Choroid plexus epithelial cell (primary cell): ENCODE data around the gene FAM171A1.

Experiments
- DNase-seq: peaks from one replicate; pipeline ENCODE4 v3.0.0-alpha.2; 2010; ENCODE audit warnings: low read depth
- H3K4me3 ChIP-seq: 2 replicates; pipeline ENCODE4 v1.5.1; 2011; ENCODE audit warnings: low read depth, mild to moderate bottlenecking, control low read depth, low read length, moderate library complexity
- CTCF ChIP-seq: conservative IDR thresholded peaks from 2 replicates; pipeline ENCODE4 v1.5.1; 2011; ENCODE audit warnings: low read depth, mild to moderate bottlenecking, control low read depth, inconsistent platforms, low read length, moderate library complexity

The FAM171A1 gene

GRCh38 chr10:15325243-15325943 lies 45.7 kb downstream of the FAM171A1 start:
- peak; percentile 76 for DNase-seq
- TF ChIP-seq CTCF = no peak
- no peak overlapping the region for H3K4me3 ChIP-seq

DNA sequence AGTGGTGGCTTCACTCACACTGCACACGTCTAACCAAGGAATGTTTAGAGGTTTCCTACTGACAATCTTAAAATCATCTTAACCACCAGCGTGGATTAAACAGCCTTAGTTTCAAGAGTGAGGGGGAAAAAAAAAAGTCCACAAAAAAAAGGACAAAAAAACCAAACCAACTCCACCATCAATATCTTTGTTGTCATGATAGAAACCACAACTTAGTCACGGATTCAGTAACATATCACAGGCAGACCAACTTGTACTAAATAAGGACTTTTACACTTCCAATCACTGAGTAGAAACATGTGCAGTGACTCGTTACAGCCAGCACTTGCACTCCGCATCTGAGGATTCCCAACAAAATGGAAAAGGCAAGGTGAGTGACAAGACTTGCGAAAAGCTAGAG lies 46.5 kb downstream of the FAM171A1 start:
- DNase-seq = no peak
- H3K4me3 ChIP-seq = no peak overlapping the region
- no peak for TF ChIP-seq CTCF

GRCh38 chr10:15324113-15324512 lies 47.0 kb downstream of the FAM171A1 start:
- DNase-seq = no peak
- no peak for TF ChIP-seq CTCF
- no peak overlapping the region for H3K4me3 ChIP-seq

DNA sequence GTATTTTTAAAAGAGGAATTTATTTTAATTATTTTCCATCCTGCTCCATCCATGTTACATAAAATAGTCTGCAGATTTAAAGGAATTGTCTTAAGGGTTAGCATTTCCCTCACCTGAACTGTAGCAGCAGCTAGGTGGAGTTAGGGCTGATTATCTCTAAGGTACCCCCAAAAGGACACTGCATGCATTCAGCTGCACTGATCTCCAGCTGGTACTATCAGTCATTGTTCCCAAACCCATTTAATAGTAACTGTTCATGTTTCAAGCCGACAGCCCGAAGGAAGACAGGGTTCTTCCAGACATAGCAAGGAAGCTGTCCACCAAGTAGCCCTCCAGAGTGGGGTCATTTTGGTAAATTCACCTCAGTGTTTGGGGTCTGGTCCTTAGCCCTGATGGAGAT lies 48.7 kb downstream of the FAM171A1 start:
- no peak for DNase-seq
- no peak overlapping the region for H3K4me3 ChIP-seq
- no peak for TF ChIP-seq CTCF

- H3K4me3 ChIP-seq = no peak overlapping the region
- TF ChIP-seq CTCF = no peak
- peak; percentile 59 for DNase-seq
Observed at GRCh38 chr10:15321431-15322341, 49.4 kb downstream of the FAM171A1 start.

DNA sequence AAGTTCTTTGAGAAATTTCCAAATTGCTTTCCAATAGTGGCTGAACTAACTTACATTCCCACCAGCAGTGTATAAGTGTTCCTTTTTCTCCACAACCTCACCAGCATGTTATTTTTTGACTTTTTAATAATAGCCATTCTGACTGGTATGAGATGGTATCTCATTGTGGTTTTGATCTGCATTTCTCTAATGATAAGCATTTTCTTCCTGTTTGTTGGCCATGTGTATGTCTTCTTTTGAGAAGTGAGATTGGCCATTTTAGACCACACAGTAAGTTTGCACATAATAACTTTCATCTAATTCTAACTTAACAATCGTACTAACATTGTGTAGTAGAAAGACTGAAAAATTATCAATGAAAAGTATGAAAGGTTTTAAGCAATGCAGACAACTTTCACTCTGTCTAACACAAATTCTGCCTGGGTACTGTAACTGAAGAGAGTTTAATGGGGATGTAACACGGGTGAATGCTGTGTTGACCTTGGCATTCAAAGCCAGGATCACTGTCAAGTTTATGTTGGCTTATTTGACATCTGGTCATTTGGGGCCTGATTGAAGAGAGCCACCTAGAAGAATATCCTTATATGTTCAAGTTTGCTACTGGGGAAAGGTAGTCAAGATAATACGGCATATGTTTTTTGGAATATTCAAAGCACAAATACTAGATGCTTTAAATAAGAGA lies 50.4 kb downstream of the FAM171A1 start:
- TF ChIP-seq CTCF = no peak
- no peak for DNase-seq
- no peak overlapping the region for H3K4me3 ChIP-seq
